ENCODE results near the gene WDR90. TPM values are rescaled to one million over a fixed set of nuclear protein-coding genes. Genes with fewer than 3 reads are reported as not detected.

WDR90 gene
- total and polyA plus RNA-seq, 2 of the 13 experiments (the other 11 are each of a cell fraction or from before 2014, with no cell fraction given), result 14.9 to 28.9 TPM

DNA sequence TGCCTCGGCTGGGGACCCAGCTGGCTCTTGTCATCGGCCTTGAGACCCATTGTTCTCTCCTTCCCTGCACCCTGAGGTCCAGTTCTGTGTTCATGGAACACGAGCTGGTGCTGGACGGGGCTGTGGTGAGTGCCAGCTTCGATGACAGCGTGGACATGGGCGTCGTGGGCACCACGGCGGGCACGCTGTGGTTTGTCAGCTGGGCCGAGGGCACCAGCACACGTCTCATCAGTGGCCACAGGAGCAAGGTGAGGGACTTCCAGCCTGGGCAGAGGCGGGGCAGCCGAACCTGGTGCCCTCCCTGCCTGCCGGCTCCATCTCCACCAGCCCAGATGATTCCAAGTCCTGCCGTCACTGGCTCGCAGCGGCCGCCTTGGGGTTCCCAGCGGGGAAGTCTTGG lies 13.4 kb downstream of the WDR90 start:
- Histone ChIP-seq H3K4me1 (ENCODE audit: insufficient read depth, low read length) (peaks cover 5% of the 10 kb centered on the region), H3K4me3 (replicated peaks in 1 of 3; ENCODE audit: insufficient read depth in 1 of 3, low read depth in 2 of 3, low read length in 3 of 3) (no peak overlapping the region), H3K79me2 (ENCODE audit: insufficient read depth, low read length) (no peaks in the 10 kb centered on the region), H3K27ac (ENCODE audit: extremely low read length, insufficient read depth, low read length) (no peak overlapping the region), H3K27me3 (ENCODE audit: control insufficient read depth in 1 of 2, insufficient read depth in 2 of 2, low read length in 2 of 2) (no peaks in the 10 kb centered on the region), H4K20me1 (ENCODE audit: insufficient read depth, low read length) (no peaks in the 10 kb centered on the region), H3K4me2 (ENCODE audit: low read depth, low read length) (no peak overlapping the region), H3K9ac (ENCODE audit: insufficient read depth, low read depth, low read length) (no peak overlapping the region), H3K36me3 (replicated peaks in 1 of 2; ENCODE audit: control insufficient read depth in 1 of 2, insufficient read depth in 2 of 2, low read length in 2 of 2) (no peaks in the 10 kb centered on the region; a peak in 1 of 5 replicates), H3K9me3 (ENCODE audit: low read length) (no peaks in the 10 kb centered on the region), H2AFZ (ENCODE audit: low read length) (no peak overlapping the region)
- FAIRE-seq (no peak), ATAC-seq (no peak), DNase-seq (ENCODE audit: low spot score) (no peak)
- 97% methylated on average over 17 of the region's 21 CpGs for WGBS (ENCODE audit: low lambda C conversion rate)
- intact Hi-C loops (cut with micrococcal nuclease; ENCODE audit: unreplicated experiment), result no loop called here
- BruUV-seq (replicated peaks), result no TSS peak
- in situ Hi-C loops (cut with HindIII; ENCODE audit: extremely low pct_ligation_motif_present, low pct_unique_long_range_greater_than_20kb), result no loop called here
- ChIA-PET POLR2A (no interaction called here), CTCF (ENCODE audit: low intra/inter-chr PET ratio, low total read pairs) (no interaction called here)
- TF ChIP-seq ZNF773 (CRISPR knock-in tag; IDR thresholded peaks at IDR 0.05; ENCODE audit: borderline replicate concordance) (no peak), ZNF143 (CRISPR knock-in tag; IDR thresholded peaks at IDR 0.05) (no peak), MEIS1 (CRISPR knock-in tag; IDR thresholded peaks at IDR 0.05; ENCODE audit: borderline replicate concordance) (no peak), ZNF260 (CRISPR knock-in tag; IDR thresholded peaks at IDR 0.05; ENCODE audit: borderline replicate concordance, low read depth) (no peak), ZNF883 (CRISPR knock-in tag; IDR thresholded peaks at IDR 0.05; ENCODE audit: not compliant biosample characterization) (no peak), ZBTB7A (CRISPR knock-in tag; IDR thresholded peaks at IDR 0.05) (no peak), ZNF34 (CRISPR knock-in tag; IDR thresholded peaks at IDR 0.05; ENCODE audit: borderline replicate concordance) (no peak), NFRKB (IDR thresholded peaks at IDR 0.05) (no peak)
- TF ChIP-seq, protein P1, sequence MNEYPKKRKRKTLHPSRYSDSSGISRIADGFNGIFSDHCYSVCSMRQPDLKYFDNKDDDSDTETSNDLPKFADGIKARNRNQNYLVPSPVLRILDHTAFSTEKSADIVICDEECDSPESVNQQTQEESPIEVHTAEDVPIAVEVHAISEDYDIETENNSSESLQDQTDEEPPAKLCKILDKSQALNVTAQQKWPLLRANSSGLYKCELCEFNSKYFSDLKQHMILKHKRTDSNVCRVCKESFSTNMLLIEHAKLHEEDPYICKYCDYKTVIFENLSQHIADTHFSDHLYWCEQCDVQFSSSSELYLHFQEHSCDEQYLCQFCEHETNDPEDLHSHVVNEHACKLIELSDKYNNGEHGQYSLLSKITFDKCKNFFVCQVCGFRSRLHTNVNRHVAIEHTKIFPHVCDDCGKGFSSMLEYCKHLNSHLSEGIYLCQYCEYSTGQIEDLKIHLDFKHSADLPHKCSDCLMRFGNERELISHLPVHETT (CRISPR knock-in tag; conservative IDR thresholded peaks at IDR 0.05), result no peak
- TF ChIP-seq, protein P2, sequence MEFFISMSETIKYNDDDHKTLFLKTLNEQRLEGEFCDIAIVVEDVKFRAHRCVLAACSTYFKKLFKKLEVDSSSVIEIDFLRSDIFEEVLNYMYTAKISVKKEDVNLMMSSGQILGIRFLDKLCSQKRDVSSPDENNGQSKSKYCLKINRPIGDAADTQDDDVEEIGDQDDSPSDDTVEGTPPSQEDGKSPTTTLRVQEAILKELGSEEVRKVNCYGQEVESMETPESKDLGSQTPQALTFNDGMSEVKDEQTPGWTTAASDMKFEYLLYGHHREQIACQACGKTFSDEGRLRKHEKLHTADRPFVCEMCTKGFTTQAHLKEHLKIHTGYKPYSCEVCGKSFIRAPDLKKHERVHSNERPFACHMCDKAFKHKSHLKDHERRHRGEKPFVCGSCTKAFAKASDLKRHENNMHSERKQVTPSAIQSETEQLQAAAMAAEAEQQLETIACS (CRISPR knock-in tag; IDR thresholded peaks at IDR 0.05), result no peak
- TF ChIP-seq, protein P3, sequence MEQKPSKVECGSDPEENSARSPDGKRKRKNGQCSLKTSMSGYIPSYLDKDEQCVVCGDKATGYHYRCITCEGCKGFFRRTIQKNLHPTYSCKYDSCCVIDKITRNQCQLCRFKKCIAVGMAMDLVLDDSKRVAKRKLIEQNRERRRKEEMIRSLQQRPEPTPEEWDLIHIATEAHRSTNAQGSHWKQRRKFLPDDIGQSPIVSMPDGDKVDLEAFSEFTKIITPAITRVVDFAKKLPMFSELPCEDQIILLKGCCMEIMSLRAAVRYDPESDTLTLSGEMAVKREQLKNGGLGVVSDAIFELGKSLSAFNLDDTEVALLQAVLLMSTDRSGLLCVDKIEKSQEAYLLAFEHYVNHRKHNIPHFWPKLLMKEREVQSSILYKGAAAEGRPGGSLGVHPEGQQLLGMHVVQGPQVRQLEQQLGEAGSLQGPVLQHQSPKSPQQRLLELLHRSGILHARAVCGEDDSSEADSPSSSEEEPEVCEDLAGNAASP (CRISPR knock-in tag; IDR thresholded peaks at IDR 0.05; ENCODE audit: borderline replicate concordance), result no peak
- TF ChIP-seq, protein P4, sequence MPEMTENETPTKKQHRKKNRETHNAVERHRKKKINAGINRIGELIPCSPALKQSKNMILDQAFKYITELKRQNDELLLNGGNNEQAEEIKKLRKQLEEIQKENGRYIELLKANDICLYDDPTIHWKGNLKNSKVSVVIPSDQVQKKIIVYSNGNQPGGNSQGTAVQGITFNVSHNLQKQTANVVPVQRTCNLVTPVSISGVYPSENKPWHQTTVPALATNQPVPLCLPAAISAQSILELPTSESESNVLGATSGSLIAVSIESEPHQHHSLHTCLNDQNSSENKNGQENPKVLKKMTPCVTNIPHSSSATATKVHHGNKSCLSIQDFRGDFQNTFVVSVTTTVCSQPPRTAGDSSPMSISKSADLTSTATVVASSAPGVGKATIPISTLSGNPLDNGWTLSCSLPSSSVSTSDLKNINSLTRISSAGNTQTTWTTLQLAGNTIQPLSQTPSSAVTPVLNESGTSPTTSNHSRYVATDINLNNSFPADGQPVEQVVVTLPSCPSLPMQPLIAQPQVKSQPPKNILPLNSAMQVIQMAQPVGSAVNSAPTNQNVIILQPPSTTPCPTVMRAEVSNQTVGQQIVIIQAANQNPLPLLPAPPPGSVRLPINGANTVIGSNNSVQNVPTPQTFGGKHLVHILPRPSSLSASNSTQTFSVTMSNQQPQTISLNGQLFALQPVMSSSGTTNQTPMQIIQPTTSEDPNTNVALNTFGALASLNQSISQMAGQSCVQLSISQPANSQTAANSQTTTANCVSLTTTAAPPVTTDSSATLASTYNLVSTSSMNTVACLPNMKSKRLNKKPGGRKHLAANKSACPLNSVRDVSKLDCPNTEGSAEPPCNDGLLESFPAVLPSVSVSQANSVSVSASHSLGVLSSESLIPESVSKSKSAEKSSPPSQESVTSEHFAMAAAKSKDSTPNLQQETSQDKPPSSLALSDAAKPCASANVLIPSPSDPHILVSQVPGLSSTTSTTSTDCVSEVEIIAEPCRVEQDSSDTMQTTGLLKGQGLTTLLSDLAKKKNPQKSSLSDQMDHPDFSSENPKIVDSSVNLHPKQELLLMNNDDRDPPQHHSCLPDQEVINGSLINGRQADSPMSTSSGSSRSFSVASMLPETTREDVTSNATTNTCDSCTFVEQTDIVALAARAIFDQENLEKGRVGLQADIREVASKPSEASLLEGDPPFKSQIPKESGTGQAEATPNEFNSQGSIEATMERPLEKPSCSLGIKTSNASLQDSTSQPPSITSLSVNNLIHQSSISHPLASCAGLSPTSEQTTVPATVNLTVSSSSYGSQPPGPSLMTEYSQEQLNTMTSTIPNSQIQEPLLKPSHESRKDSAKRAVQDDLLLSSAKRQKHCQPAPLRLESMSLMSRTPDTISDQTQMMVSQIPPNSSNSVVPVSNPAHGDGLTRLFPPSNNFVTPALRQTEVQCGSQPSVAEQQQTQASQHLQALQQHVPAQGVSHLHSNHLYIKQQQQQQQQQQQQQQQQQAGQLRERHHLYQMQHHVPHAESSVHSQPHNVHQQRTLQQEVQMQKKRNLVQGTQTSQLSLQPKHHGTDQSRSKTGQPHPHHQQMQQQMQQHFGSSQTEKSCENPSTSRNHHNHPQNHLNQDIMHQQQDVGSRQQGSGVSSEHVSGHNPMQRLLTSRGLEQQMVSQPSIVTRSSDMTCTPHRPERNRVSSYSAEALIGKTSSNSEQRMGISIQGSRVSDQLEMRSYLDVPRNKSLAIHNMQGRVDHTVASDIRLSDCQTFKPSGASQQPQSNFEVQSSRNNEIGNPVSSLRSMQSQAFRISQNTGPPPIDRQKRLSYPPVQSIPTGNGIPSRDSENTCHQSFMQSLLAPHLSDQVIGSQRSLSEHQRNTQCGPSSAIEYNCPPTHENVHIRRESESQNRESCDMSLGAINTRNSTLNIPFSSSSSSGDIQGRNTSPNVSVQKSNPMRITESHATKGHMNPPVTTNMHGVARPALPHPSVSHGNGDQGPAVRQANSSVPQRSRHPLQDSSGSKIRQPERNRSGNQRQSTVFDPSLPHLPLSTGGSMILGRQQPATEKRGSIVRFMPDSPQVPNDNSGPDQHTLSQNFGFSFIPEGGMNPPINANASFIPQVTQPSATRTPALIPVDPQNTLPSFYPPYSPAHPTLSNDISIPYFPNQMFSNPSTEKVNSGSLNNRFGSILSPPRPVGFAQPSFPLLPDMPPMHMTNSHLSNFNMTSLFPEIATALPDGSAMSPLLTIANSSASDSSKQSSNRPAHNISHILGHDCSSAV (CRISPR knock-in tag; IDR thresholded peaks at IDR 0.05; ENCODE audit: borderline replicate concordance), result no peak
